ENCODE measurements around the gene PRKAG3. TPM values are rescaled to one million over a fixed set of nuclear protein-coding genes. Genes with fewer than 3 reads are reported as not detected.

Gene PRKAG3
- total RNA-seq, 2 experiments from 2014 or later: not detected

DNA sequence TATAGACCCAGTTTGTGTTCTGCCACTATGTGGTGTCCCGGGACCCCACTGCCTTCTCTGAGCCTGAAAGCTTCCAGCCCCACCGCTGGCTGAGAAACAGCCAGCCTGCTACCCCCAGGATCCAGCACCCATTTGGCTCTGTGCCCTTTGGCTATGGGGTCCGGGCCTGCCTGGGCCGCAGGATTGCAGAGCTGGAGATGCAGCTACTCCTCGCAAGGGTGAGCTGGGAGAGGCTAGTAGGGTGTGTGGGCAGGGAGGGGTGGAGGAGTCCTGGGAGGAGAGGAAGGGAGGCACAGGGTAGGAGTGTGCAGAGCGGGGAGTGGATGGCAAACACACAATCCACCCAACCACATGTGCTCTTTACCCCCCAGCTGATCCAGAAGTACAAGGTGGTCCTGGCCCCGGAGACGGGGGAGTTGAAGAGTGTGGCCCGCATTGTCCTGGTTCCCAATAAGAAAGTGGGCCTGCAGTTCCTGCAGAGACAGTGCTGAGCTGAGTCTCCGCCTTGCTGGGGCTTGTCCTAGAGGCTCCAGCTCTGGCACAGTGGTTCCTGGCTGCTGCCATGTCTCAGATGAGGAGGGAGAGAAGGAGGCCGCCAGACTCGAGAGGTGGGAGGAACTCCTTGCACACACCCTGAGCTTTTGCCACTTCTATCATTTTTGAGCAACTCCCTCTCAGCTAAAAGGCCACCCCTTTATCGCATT is 16.9 kb downstream of the PRKAG3 start:
- no peak overlapping the region for H2AFZ ChIP-seq (ENCODE audit: low read length)
- no peaks in the 10 kb centered on the region for H3K9me2 ChIP-seq (ENCODE audit: insufficient read depth, low read length)
- no peak overlapping the region for H3K27ac ChIP-seq (ENCODE audit: low read depth, low read length, poor library complexity, severe bottlenecking)
- H4K20me1 ChIP-seq (ENCODE audit: insufficient read depth, low read length): no peaks in the 10 kb centered on the region
- no peaks in the 10 kb centered on the region for H3K9me3 ChIP-seq (ENCODE audit: low read length)
- POLR2A ChIA-PET: no interaction called here
- H3K4me2 ChIP-seq (ENCODE audit: low read length): no peak overlapping the region
- BruUV-seq (replicated peaks): no TSS peak
- no peak overlapping the region for H3K4me3 ChIP-seq (ENCODE audit: low read depth, low read length, poor library complexity, severe bottlenecking)
- no peak for DNase-seq (ENCODE audit: low spot score)
- no peaks in the 10 kb centered on the region for H3K79me2 ChIP-seq (ENCODE audit: insufficient read depth, low read depth, low read length)
- no peaks in the 10 kb centered on the region for H3K4me1 ChIP-seq (ENCODE audit: insufficient read depth, low read length, poor library complexity, severe bottlenecking)
- no peak for TF ChIP-seq EZH2phosphoT487 (IDR thresholded peaks at IDR 0.05; ENCODE audit: borderline replicate concordance, low read depth, low read length)
- no peak for TF ChIP-seq CTCF (conservative IDR thresholded peaks at IDR 0.05; ENCODE audit: low read length)
- intact Hi-C loops (cut with micrococcal nuclease; ENCODE audit: unreplicated experiment): no loop called here
- H3K36me3 ChIP-seq (ENCODE audit: insufficient read depth, low read length): no peaks in the 10 kb centered on the region
- CTCF ChIA-PET (ENCODE audit: unreplicated experiment): no interaction called here

DNA sequence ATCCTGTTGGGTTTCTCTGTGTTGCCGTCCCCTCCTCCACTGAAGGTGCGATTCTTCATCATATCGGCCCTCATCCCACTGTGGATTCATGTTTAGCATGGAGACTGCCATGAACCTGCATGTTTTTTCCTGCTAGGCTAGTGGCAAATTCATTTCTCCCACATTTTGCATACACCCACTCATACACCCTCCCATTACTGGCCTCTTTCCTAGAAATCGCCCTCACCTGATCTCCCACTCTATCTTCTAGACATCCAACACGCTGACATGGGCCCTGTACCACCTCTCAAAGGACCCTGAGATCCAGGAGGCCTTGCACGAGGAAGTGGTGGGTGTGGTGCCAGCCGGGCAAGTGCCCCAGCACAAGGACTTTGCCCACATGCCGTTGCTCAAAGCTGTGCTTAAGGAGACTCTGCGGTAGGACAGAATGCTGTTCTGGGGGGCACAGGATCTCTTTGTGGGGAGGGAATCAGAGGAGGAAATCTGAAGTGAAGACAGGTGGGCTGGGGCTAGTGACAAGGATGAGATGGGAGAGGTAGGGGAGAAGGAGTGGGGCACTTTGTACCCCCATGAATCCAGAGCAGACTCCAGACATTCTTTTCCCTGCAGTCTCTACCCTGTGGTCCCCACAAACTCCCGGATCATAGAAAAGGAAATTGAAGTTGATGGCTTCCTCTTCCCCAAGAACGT is 17.7 kb downstream of the PRKAG3 start:
- Histone ChIP-seq H3K4me1 (ENCODE audit: insufficient read depth, low read length, poor library complexity, severe bottlenecking) (no peaks in the 10 kb centered on the region), H3K79me2 (ENCODE audit: insufficient read depth, low read depth, low read length) (no peaks in the 10 kb centered on the region), H3K36me3 (ENCODE audit: insufficient read depth, low read length) (no peaks in the 10 kb centered on the region), H2AFZ (ENCODE audit: low read length) (no peak overlapping the region), H3K4me2 (ENCODE audit: low read length) (no peak overlapping the region), H4K20me1 (ENCODE audit: insufficient read depth, low read length) (no peaks in the 10 kb centered on the region), H3K4me3 (ENCODE audit: low read depth, low read length, poor library complexity, severe bottlenecking) (no peak overlapping the region), H3K27ac (ENCODE audit: low read depth, low read length, poor library complexity, severe bottlenecking) (no peak overlapping the region), H3K9me2 (ENCODE audit: insufficient read depth, low read length) (no peaks in the 10 kb centered on the region), H3K9me3 (ENCODE audit: low read length) (no peaks in the 10 kb centered on the region)
- POLR2A ChIA-PET: interaction anchor here (0.6 kb wide), 1 partner anchor 41 kb away, joined by 3 read pairs; no protein-coding TSS in a partner anchor
- no peak for DNase-seq (ENCODE audit: low spot score)
- TF ChIP-seq EZH2phosphoT487 (IDR thresholded peaks at IDR 0.05; ENCODE audit: borderline replicate concordance, low read depth, low read length): no peak
- no peak for TF ChIP-seq CTCF (conservative IDR thresholded peaks at IDR 0.05; ENCODE audit: low read length)
- CTCF ChIA-PET (ENCODE audit: unreplicated experiment): no interaction called here
- BruUV-seq (replicated peaks): no TSS peak
- intact Hi-C loops (cut with micrococcal nuclease; ENCODE audit: unreplicated experiment): no loop called here

DNA sequence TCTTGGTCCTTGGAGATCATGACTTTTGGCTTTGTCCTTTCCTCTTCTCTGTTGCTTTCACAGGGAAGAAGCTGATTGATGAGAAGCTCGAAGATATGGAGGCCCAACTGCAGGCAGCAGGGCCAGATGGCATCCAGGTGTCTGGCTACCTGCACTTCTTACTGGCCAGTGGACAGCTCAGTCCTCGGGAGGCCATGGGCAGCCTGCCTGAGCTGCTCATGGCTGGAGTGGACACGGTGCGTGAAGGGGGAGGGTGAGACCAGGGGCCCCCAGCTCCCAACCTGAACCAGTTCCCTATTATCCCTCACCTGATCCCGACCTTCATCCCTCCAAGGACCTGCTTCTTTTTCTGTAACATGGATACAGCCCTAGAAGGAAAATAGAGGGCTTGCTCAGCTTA is 18.7 kb downstream of the PRKAG3 start:
- ChIA-PET CTCF (ENCODE audit: unreplicated experiment) (no interaction called here), POLR2A (interaction anchor here (0.7 to 0.8 kb wide), 2 partner anchors 21 to 575 kb away, joined by 3 read pairs; no protein-coding TSS in a partner anchor)
- H3K79me2 ChIP-seq (ENCODE audit: insufficient read depth, low read depth, low read length): no peaks in the 10 kb centered on the region
- H4K20me1 ChIP-seq (ENCODE audit: insufficient read depth, low read length): no peaks in the 10 kb centered on the region
- TF ChIP-seq EZH2phosphoT487 (IDR thresholded peaks at IDR 0.05; ENCODE audit: borderline replicate concordance, low read depth, low read length): no peak
- TF ChIP-seq CTCF (conservative IDR thresholded peaks at IDR 0.05; ENCODE audit: low read length): no peak
- no peaks in the 10 kb centered on the region for H3K4me1 ChIP-seq (ENCODE audit: insufficient read depth, low read length, poor library complexity, severe bottlenecking)
- H3K9me2 ChIP-seq (ENCODE audit: insufficient read depth, low read length): no peaks in the 10 kb centered on the region
- H3K36me3 ChIP-seq (ENCODE audit: insufficient read depth, low read length): no peaks in the 10 kb centered on the region
- H2AFZ ChIP-seq (ENCODE audit: low read length): no peak overlapping the region
- intact Hi-C loops (cut with micrococcal nuclease; ENCODE audit: unreplicated experiment): no loop called here
- no peak overlapping the region for H3K27ac ChIP-seq (ENCODE audit: low read depth, low read length, poor library complexity, severe bottlenecking)
- no peak overlapping the region for H3K4me3 ChIP-seq (ENCODE audit: low read depth, low read length, poor library complexity, severe bottlenecking)
- no peak overlapping the region for H3K4me2 ChIP-seq (ENCODE audit: low read length)
- BruUV-seq (replicated peaks): no TSS peak
- no peak for DNase-seq (ENCODE audit: low spot score)
- no peaks in the 10 kb centered on the region for H3K9me3 ChIP-seq (ENCODE audit: low read length)
